Epithelial cell of prostate (primary cell): ENCODE data around the gene CCDC116.
"Not testable (repeated sequence)": the region's sequence is repeated elsewhere in the genome, so short reads cannot be mapped to it uniquely, and the experiment has no call there.

Experiments
- DNase-seq: peaks from one replicate; pipeline ENCODE4 v3.0.0-alpha.2; 2011; ENCODE audit warnings: low read depth, low spot score
- H3K27ac ChIP-seq: fragments of 450-650 bp; 2 replicates; pipeline ENCODE4 v1.5.1; 2017; ENCODE audit warnings: mild to moderate bottlenecking

CCDC116 gene

GRCh38 chr22:21629255-21630149, 3.1 kb upstream of the CCDC116 start, which contains the start of gene YDJC:
Gene YDJC, minus strand, starts transcription at chr22:21630022. Its CDS starts 8 bp downstream, at chr22:21630014.
- DNase-seq, result peak; percentile 74
- peak within 1 kb of the TSS; percentile 73 for H3K27ac ChIP-seq

DNA sequence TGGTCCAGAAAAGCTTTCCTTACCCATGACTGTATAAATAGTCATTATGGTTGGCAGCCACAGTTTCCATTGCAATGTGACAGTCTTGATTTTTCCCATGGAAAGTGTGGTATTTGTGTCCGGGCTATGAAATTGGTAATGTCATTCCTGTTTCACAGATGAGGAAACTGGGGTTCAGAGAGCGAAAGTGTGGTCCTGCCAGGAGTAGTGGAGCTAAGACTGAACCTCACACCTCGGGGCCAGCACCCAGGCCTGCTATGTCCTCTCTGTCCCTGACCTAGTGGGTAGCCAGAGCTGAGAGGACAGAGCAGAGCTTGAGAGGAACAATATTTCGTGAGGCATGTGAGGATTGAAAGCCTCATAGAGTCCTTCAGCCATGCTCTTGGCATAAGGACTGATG, 1.5 kb upstream of the CCDC116 start:
- H3K27ac ChIP-seq, result no peak overlapping the region
- no peak for DNase-seq

- no peak overlapping the region for H3K27ac ChIP-seq
- DNase-seq, result no peak
Observed at GRCh38 chr22:21632931-21633330, 371 bp downstream of the CCDC116 start.

- no peak for DNase-seq
- H3K27ac ChIP-seq, result no peak overlapping the region
Observed at GRCh38 chr22:21633481-21633880, 921 bp downstream of the CCDC116 start.

DNA sequence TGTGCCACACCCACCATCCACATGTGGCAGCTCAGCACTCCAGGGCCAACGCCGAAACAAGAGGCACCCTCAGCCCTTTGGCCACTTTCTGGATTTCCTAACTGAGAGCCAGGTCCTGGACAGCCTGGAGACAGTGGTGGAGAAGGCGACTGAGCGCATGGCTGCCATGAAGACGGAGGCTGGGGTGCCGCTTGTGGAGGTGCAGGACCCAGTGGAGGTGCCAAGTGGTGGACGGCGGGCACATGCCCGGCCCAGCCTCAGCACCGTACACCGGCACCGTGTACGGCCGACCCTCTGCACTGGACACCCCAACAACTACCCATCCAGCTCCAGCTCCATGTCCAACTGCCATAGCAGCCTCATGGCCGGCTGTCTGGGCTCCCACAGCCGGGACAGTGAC, 1.5 kb downstream of the CCDC116 start:
- no peak for DNase-seq
- H3K27ac ChIP-seq, result no peak overlapping the region

DNA sequence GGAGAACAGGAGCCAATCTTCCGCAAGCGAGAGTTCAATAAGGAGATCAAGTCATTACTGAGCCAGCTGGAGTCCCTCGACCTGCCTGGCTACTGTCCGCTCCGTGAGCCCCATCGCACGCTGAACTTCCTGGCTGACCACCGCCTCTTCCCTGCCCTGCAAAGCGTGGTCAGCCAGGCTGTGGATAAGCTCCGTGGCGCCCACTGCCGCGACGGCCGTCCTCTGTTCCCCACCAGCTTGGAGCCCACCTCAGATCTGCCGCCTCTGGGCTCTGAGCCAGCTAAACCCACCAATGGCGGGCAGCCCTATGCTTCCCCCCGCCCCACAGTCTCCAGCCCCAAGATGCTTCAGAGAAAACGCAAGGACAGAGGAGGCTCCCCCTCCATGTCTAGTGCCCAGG, 2.3 kb downstream of the CCDC116 start:
- DNase-seq, result no peak
- H3K27ac ChIP-seq, result no peak overlapping the region

DNA sequence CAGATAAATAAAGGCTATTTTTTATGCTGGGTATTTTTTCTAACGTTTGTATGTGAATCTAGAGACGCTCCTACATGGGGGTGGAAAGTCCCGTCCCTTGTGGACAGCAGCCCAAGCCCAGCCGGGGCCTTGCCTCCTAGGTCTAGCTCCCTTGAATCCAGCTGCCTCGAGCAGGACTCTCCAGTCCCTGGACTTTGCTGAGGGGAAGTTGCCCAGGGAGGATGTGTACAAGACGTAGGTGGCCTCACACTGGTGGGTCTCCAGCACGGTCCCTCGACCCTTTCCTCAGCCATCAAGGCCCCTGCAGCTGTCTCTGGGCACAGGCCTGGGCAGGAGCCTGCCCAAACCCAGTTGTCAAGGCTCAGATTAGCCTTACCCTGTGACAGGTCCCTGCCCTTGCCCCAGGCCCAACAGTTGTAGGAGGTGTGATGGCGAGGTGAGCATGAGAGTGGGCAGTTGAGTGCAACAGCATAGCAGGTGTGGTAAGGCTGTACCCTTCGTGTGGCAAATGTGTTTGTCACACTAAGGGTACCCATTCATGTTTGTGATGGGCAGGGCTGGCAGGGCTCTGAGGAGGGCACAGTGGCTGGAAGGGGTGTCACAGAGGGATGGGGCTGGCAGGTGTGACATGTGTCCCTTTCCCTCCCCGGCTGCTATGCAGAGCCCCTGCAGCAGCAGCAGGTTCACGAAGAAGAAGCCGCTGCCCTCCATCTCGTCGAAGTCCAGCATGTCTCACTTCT, 3.4 kb downstream of the CCDC116 start:
- no peak for DNase-seq
- H3K27ac ChIP-seq, result no peak overlapping the region

GRCh38 chr22:21636629-21637218, 4.2 kb downstream of the CCDC116 start:
- H3K27ac ChIP-seq, result no peak overlapping the region
- DNase-seq, result no peak

GRCh38 chr22:21637450-21637849, 4.9 kb downstream of the CCDC116 start:
- not testable (repeated sequence) for DNase-seq, H3K27ac ChIP-seq

GRCh38 chr22:21639359-21639758, 6.8 kb downstream of the CCDC116 start:
- DNase-seq, result no peak
- H3K27ac ChIP-seq, result no peak overlapping the region

DNA sequence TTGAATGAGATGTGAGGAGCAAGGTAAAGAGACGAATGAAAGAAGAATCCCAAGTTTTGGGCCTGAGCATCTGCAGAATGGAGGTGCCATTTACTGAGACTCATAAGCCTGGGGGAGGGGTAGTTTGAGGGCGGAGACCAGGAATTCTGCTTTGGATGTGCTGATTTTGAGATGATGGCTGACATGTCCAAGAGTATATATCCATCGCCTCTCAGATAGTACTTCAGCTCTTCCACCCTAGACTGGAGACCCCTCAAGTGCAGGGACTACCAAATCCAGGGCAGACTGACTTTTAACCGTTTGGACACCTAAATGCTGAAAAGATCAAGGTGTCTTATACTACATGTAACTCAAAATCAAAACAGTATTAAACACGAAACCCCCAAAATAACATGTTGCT, 8.2 kb downstream of the CCDC116 start:
- DNase-seq, result no peak
- H3K27ac ChIP-seq, result no peak overlapping the region

- no peak for DNase-seq
Observed at GRCh38 chr22:21641417-21641788, 8.8 kb downstream of the CCDC116 start.

GRCh38 chr22:21641789-21642583, 9.4 kb downstream of the CCDC116 start, which contains the start of gene SDF2L1:
Gene SDF2L1, plus strand, starts transcription at chr22:21642302. Its CDS starts 35 bp downstream, at chr22:21642337.
- H3K27ac ChIP-seq, result peak within 1 kb of the TSS; percentile 13
- peak; percentile 94 for DNase-seq

More at GRCh38 chr22:21641417-21641788, 8.8 kb downstream of the CCDC116 start:
- H3K27ac ChIP-seq, result no peak overlapping the region

GRCh38 chr22:21642584-21643448, 10.3 kb downstream of the CCDC116 start:
- no peak for DNase-seq
- peak overlapping the region; percentile 13 for H3K27ac ChIP-seq

GRCh38 chr22:21643533-21644357, 11.2 kb downstream of the CCDC116 start:
- DNase-seq, result no peak
- H3K27ac ChIP-seq, result no peak overlapping the region

GRCh38 chr22:21645513-21645912, 13.0 kb downstream of the CCDC116 start:
- H3K27ac ChIP-seq, DNase-seq: not testable (repeated sequence)

GRCh38 chr22:21646608-21647590, 14.3 kb downstream of the CCDC116 start:
- H3K27ac ChIP-seq, result no peak overlapping the region
- no peak for DNase-seq
